CD8-positive, alpha-beta memory T cell (primary cell): ENCODE measurements around the gene ZIC3. TPM values are rescaled to one million over a fixed set of nuclear protein-coding genes. Genes with fewer than 3 reads are reported as not detected.
"Not testable (repeated sequence)": the region's sequence is repeated elsewhere in the genome, so short reads cannot be mapped to it uniquely, and the experiment has no call there.

Experiments used
- CTCF ChIA-PET: fragments of 350-600 bp; sonication (Branson Sonifier 250); formaldehyde crosslinking; loops from one replicate; lab custom pipeline; 2021; ENCODE audit warnings: antibody characterized with exemption; lab: Charles Lee
- POLR2A ChIA-PET: fragments of 350-600 bp; sonication (Branson Sonifier 250); formaldehyde crosslinking; loops from one replicate; lab custom pipeline; 2021; ENCODE audit warnings: antibody characterized with exemption; lab: Charles Lee
- DNase-seq, 5 donors: peaks; one replicate each; pipeline versions ENCODE4 v3.0.0 to v3.0.0-alpha.2; 2020 to 2022; ENCODE audit warnings: mixed read lengths in 1 of 5
- H3K27ac ChIP-seq: one replicate; pipeline ENCODE4 v1.7.0; 2013; ENCODE audit warnings: low read depth, mild to moderate bottlenecking, low read length, moderate library complexity
- H3K27me3 ChIP-seq: 2 replicates; pipeline ENCODE4 v1.7.0; 2013; ENCODE audit warnings: low read length, mild to moderate bottlenecking; ENCODE audit not compliant: insufficient read depth, poor library complexity, severe bottlenecking
- H3K36me3 ChIP-seq: 2 replicates; pipeline ENCODE4 v1.7.0; 2013; ENCODE audit warnings: mild to moderate bottlenecking, low read length, moderate library complexity; ENCODE audit not compliant: insufficient read depth
- H3K4me1 ChIP-seq: 2 replicates; pipeline ENCODE4 v1.7.0; 2013; ENCODE audit warnings: mild to moderate bottlenecking, low read length, moderate library complexity; ENCODE audit not compliant: insufficient read depth
- H3K4me3 ChIP-seq: 2 replicates; pipeline ENCODE4 v1.7.0; 2013; ENCODE audit warnings: mild to moderate bottlenecking, low read length
- H3K9me3 ChIP-seq: 2 replicates; pipeline ENCODE4 v1.7.0; 2013; ENCODE audit warnings: mild to moderate bottlenecking, low read length
- H3K27ac Mint-ChIP-seq, 8 donors: one replicate each; pipeline ENCODE4 v1.8.0; 2020 to 2021; ENCODE audit warnings: mixed read lengths in 8 of 8, mild to moderate bottlenecking in 6 of 8, inconsistent platforms in 3 of 8, moderate library complexity in 3 of 8
- H3K27me3 Mint-ChIP-seq, 2 donors: one replicate each; pipeline ENCODE4 v1.8.0; 2020 to 2021; ENCODE audit warnings: mixed read lengths in 2 of 2, mild to moderate bottlenecking in 1 of 2, moderate library complexity in 1 of 2
- H3K36me3 Mint-ChIP-seq, 3 donors: one replicate each; pipeline ENCODE4 v1.8.0; 2020 to 2021; ENCODE audit warnings: mixed read lengths in 3 of 3, inconsistent platforms in 1 of 3, mild to moderate bottlenecking in 1 of 3
- H3K4me1 Mint-ChIP-seq, 3 donors: one replicate each; pipeline ENCODE4 v1.8.0; 2020 to 2021; ENCODE audit warnings: mixed read lengths in 3 of 3, inconsistent platforms in 1 of 3, mild to moderate bottlenecking in 1 of 3
- H3K4me3 Mint-ChIP-seq, 7 donors: one replicate each; pipeline ENCODE4 v1.8.0; 2020 to 2021; ENCODE audit warnings: mixed read lengths in 7 of 7, mild to moderate bottlenecking in 6 of 7, moderate library complexity in 4 of 7, inconsistent platforms in 2 of 7
- H3K9me3 Mint-ChIP-seq, 5 donors: one replicate each; pipeline ENCODE4 v1.8.0; 2020 to 2022; ENCODE audit warnings: mixed read lengths in 5 of 5, mild to moderate bottlenecking in 3 of 5, moderate library complexity in 2 of 5, inconsistent platforms in 1 of 5
- polyA plus RNA-seq: library from polyadenylated mRNA; unstranded; fragments of 300-500 nt; fragmentation: Illumina TruSeq; gene quantifications from one replicate; pipeline ENCODE4 v1.2.3, GENCODE V29; 2021
- total RNA-seq, 2 experiments: library from RNA; stranded (reverse); gene quantifications; one replicate each; pipeline ENCODE4 v1.2.3, GENCODE V29; 2021

ZIC3 gene
- total and polyA plus RNA-seq, 3 experiments from 2014 or later, result not detected

GRCh38 chrX:137550665-137551261 is 15.2 kb upstream of the ZIC3 start:
- H3K27me3 Mint-ChIP-seq, result peaks cover 21 to 32% of the 10 kb centered on the region in 2 donors
- Histone ChIP-seq H3K4me1 (no peaks in the 10 kb centered on the region), H3K36me3 (no peaks in the 10 kb centered on the region), H3K9me3 (no peaks in the 10 kb centered on the region), H3K27ac (no peak overlapping the region), H3K27me3 (no peaks in the 10 kb centered on the region), H3K4me3 (no peak overlapping the region)
- DNase-seq, result no peak
- peaks cover 0 to 2% (median 0%) of the 10 kb centered on the region in 3 donors for H3K36me3 Mint-ChIP-seq
- H3K27ac Mint-ChIP-seq, result no peak overlapping the region
- no peak overlapping the region for H3K4me3 Mint-ChIP-seq
- H3K4me1 Mint-ChIP-seq, result peaks cover 0 to 2% (median 0%) of the 10 kb centered on the region in 3 donors
- H3K9me3 Mint-ChIP-seq, result peaks cover 0 to 10% (median 2%) of the 10 kb centered on the region in 5 donors
- CTCF ChIA-PET, result no interaction called here
- POLR2A ChIA-PET, result no interaction called here

DNA sequence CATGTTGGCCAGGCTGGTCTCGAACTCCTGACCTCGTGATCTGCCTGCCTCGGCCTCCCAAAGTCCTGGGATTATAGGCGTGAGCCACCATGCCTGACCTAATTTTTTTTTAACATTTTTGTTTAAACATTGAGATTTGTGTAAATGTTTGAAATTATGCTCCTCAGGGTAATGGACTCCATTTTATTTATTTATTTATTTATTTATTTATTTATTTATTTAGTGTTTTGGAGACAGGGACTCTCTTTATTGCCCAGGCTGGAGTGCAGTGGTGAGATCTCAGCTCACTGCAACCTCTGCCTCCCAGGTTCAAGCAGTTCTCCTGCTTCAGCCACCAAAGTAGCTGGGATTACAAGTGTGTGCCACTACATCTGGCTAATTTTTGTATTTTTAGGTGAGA is 13.8 kb upstream of the ZIC3 start:
- H3K4me3 Mint-ChIP-seq, H3K4me3 ChIP-seq, POLR2A ChIA-PET, H3K9me3 ChIP-seq, H3K9me3 Mint-ChIP-seq, DNase-seq, H3K4me1 Mint-ChIP-seq, H3K27ac ChIP-seq, H3K27ac Mint-ChIP-seq, H3K4me1 ChIP-seq, H3K36me3 ChIP-seq, H3K36me3 Mint-ChIP-seq, CTCF ChIA-PET, H3K27me3 ChIP-seq: not testable (repeated sequence)
- H3K27me3 Mint-ChIP-seq, result peaks cover 17 to 28% of the 10 kb centered on the region in 2 donors

- no peaks in the 10 kb centered on the region for H3K36me3 Mint-ChIP-seq
- no peak overlapping the region for H3K4me3 Mint-ChIP-seq
- Histone ChIP-seq H3K36me3 (no peaks in the 10 kb centered on the region), H3K4me3 (no peak overlapping the region), H3K4me1 (no peaks in the 10 kb centered on the region), H3K27ac (no peak overlapping the region), H3K27me3 (no peaks in the 10 kb centered on the region), H3K9me3 (no peaks in the 10 kb centered on the region)
- no peak for DNase-seq
- POLR2A ChIA-PET, result no interaction called here
- peaks cover 23 to 27% of the 10 kb centered on the region in 2 donors for H3K27me3 Mint-ChIP-seq
- CTCF ChIA-PET, result no interaction called here
- H3K4me1 Mint-ChIP-seq, result peaks cover 0 to 5% (median 4%) of the 10 kb centered on the region in 3 donors
- H3K27ac Mint-ChIP-seq, result no peak overlapping the region
- H3K9me3 Mint-ChIP-seq, result peaks cover 0 to 4% (median 2%) of the 10 kb centered on the region in 5 donors
Observed at GRCh38 chrX:137562096-137562495, 3.8 kb upstream of the ZIC3 start.

DNA sequence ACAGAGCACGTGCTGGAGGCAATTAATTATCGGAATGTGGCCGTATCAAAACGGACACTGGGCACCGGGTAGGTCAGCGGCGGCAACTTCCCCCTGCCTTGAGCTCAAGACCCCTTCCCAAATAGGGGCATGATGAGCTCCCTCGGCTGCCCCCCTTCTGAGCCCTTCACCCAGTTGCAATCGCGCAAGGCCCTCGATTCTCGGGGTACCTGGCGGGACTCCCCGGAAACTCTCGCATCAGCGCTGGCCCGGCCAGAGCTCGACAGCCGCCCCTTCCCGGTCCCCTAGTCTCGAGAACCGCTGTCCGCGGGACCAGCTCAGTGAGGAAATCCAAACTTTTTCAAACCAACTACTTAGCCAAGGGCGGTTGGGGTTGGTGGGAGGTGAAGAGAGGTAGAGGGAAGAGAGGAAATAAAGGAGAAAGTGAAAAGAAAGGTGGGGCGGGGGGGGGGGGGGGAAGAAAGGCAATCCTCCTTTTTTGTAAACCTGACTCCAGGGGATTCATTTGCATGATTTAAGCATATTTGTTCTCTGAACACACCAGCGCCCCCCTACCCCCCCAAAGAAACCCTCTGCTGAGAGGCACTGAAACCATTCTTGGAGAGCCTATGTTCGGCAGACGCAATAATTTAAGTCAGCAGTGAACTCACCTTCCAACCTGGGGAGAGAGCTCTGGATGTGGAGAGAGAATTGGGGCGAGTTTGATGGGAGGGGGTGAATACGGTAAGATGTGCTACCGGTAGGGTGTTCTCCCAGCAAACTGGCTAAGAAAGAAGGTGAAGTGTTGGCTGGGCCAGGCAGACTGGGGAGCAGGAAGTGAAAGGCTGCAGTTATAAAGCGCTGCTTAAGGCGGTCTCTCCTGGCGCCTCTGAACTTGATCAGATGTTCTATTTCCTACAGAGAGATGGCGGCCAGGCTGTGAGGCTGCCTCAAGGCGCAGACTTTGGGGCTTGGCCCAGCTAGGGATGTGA is 2.0 kb upstream of the ZIC3 start:
- Histone ChIP-seq H3K4me1 (no peaks in the 10 kb centered on the region), H3K27me3 (no peaks in the 10 kb centered on the region), H3K9me3 (no peaks in the 10 kb centered on the region), H3K36me3 (no peaks in the 10 kb centered on the region), H3K27ac (no peak overlapping the region), H3K4me3 (no peak overlapping the region)
- ChIA-PET CTCF (no interaction called here), POLR2A (no interaction called here)
- peaks cover 3 to 11% (median 4%) of the 10 kb centered on the region in 3 donors for H3K4me1 Mint-ChIP-seq
- H3K4me3 Mint-ChIP-seq, result no peak overlapping the region
- H3K9me3 Mint-ChIP-seq, result peaks cover 0 to 10% (median 4%) of the 10 kb centered on the region in 5 donors
- no peak overlapping the region for H3K27ac Mint-ChIP-seq
- no peak for DNase-seq
- H3K36me3 Mint-ChIP-seq, result no peaks in the 10 kb centered on the region
- peaks cover 37 to 41% of the 10 kb centered on the region in 2 donors for H3K27me3 Mint-ChIP-seq

GRCh38 chrX:137565318-137565904 is 516 bp upstream of the ZIC3 start:
- ChIA-PET POLR2A (no interaction called here), CTCF (no interaction called here)
- Mint-ChIP-seq H3K4me1 (peaks cover 3 to 11% (median 4%) of the 10 kb centered on the region in 3 donors), H3K4me3 (peak overlapping the region in 4 of 7 donors; percentile 39 to 59 (median 46)), H3K27me3 (peaks cover 49 to 53% of the 10 kb centered on the region in 2 donors), H3K27ac (no peak overlapping the region), H3K9me3 (peaks cover 0 to 10% (median 4%) of the 10 kb centered on the region in 5 donors), H3K36me3 (no peaks in the 10 kb centered on the region)
- H3K27me3 ChIP-seq, result no peaks in the 10 kb centered on the region
- no peak overlapping the region for H3K4me3 ChIP-seq
- no peaks in the 10 kb centered on the region for H3K36me3 ChIP-seq
- no peak for DNase-seq
- H3K4me1 ChIP-seq, result no peaks in the 10 kb centered on the region
- H3K9me3 ChIP-seq, result no peaks in the 10 kb centered on the region
- no peak overlapping the region for H3K27ac ChIP-seq

DNA sequence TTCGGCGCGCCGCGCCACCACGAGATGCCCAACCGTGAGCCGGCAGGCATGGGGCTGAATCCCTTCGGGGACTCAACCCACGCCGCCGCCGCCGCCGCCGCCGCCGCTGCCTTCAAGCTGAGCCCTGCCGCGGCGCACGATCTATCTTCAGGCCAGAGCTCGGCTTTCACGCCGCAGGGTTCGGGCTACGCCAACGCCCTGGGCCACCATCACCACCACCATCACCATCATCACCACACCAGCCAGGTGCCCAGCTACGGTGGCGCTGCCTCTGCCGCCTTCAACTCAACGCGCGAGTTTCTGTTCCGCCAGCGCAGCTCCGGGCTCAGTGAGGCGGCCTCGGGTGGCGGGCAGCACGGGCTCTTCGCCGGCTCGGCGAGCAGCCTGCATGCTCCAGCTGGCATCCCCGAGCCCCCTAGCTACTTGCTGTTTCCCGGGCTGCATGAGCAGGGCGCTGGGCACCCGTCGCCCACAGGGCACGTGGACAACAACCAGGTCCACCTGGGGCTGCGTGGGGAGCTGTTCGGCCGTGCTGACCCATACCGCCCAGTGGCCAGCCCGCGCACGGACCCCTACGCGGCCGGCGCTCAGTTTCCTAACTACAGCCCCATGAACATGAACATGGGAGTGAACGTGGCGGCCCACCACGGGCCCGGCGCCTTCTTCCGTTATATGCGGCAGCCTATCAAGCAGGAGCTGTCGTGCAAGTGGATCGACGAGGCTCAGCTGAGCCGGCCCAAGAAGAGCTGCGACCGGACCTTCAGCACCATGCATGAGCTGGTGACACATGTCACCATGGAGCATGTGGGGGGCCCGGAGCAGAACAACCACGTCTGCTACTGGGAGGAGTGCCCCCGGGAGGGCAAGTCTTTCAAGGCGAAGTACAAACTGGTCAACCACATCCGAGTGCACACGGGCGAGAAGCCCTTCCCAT is 1.1 kb downstream of the ZIC3 start:
- no peak for DNase-seq
- Mint-ChIP-seq H3K4me1 (peaks cover 3 to 11% (median 4%) of the 10 kb centered on the region in 3 donors), H3K36me3 (no peaks in the 10 kb centered on the region), H3K27ac (no peak overlapping the region), H3K4me3 (peak overlapping the region in 1 of 7 donors; percentile 9), H3K9me3 (peaks cover 0 to 10% (median 4%) of the 10 kb centered on the region in 5 donors), H3K27me3 (peaks cover 56 to 59% of the 10 kb centered on the region in 2 donors)
- H3K27me3 ChIP-seq, result no peaks in the 10 kb centered on the region
- ChIA-PET CTCF (no interaction called here), POLR2A (no interaction called here)
- no peak overlapping the region for H3K27ac ChIP-seq
- no peaks in the 10 kb centered on the region for H3K4me1 ChIP-seq
- H3K36me3 ChIP-seq, result no peaks in the 10 kb centered on the region
- no peaks in the 10 kb centered on the region for H3K9me3 ChIP-seq
- no peak overlapping the region for H3K4me3 ChIP-seq

DNA sequence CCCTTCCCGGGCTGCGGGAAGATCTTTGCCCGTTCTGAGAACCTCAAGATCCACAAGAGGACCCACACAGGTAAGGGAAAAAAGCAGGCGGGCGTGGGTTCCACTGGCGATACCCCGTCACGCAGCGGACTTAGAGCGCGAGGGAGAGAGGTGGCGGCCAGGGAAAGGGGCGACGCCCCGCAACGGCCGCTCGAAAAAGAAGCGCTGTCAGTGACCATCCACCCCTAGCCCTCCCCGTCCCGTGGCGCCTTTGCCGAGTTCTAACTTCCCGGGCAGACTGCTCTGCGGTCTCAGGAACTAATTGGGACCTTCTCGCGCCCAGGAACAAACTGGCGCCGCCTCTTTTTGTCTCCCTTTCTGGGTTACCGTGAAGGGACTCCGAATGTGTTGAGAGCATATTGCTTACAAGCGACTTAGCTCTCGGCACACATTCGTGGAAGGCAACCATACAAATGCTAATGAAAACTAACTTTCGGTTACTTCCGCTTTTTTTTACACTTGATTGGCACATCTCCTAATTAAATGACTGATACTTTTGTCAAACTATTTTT is 1.8 kb downstream of the ZIC3 start:
- Mint-ChIP-seq H3K4me3 (peak overlapping the region in 2 of 7 donors; percentile 9 to 34), H3K4me1 (peaks cover 3 to 11% (median 4%) of the 10 kb centered on the region in 3 donors), H3K36me3 (no peaks in the 10 kb centered on the region), H3K9me3 (peaks cover 0 to 10% (median 4%) of the 10 kb centered on the region in 5 donors), H3K27ac (no peak overlapping the region), H3K27me3 (peaks cover 50 to 60% of the 10 kb centered on the region in 2 donors)
- Histone ChIP-seq H3K27ac (no peak overlapping the region), H3K27me3 (no peaks in the 10 kb centered on the region), H3K4me1 (no peaks in the 10 kb centered on the region), H3K9me3 (no peaks in the 10 kb centered on the region), H3K4me3 (no peak overlapping the region), H3K36me3 (no peaks in the 10 kb centered on the region)
- no peak for DNase-seq
- ChIA-PET CTCF (no interaction called here), POLR2A (no interaction called here)
